Hematopoietic multipotent progenitor cell treated with erythropoietin and hydrocortisone succinate and interleukin-3 and kit ligand, for 15 days (in vitro differentiated cells): Measurements from ENCODE around the gene FOXP2.
"Not testable (repeated sequence)": the region's sequence is repeated elsewhere in the genome, so short reads cannot be mapped to it uniquely, and the experiment has no call there.

Experiments used
- DNase-seq: peaks from one replicate; pipeline ENCODE4 v3.0.0-alpha.2; 2015; ENCODE audit warnings: low spot score

Gene FOXP2

GRCh38 chr7:114590298-114590697, 175.7 kb downstream of the FOXP2 start:
- DNase-seq: no peak

DNA sequence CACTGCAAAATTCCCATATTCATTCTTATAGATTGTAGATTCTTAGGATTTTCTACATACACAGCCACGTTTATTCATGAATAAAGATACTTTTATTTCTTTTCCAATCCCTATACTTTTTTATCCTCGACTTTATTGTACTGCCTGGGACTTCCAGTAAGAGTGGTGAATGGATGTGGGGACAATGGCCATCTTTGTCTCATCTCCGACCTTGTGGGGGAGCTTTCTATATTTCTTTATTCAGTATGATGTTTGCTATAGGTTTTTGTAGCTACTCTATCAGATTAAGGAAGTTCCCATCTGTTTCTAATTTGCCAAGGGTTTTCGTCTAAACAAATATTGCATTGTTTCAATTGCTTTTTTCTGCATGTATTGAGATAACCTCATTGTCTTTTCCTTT, 184.3 kb downstream of the FOXP2 start:
- no peak for DNase-seq

- no peak for DNase-seq
Measured at GRCh38 chr7:114606100-114606499, 191.5 kb downstream of the FOXP2 start.

- DNase-seq: not testable (repeated sequence)
Measured at GRCh38 chr7:114608822-114609221, 194.2 kb downstream of the FOXP2 start.

GRCh38 chr7:114620208-114620607, 205.6 kb downstream of the FOXP2 start:
- no peak for DNase-seq

GRCh38 chr7:114622221-114622620, 207.6 kb downstream of the FOXP2 start:
- DNase-seq: no peak

- no peak for DNase-seq
Measured at GRCh38 chr7:114623146-114623545, 208.5 kb downstream of the FOXP2 start.

GRCh38 chr7:114627231-114627630, 212.6 kb downstream of the FOXP2 start:
- DNase-seq: no peak

GRCh38 chr7:114628362-114628761, 213.7 kb downstream of the FOXP2 start:
- no peak for DNase-seq

- no peak for DNase-seq
Measured at GRCh38 chr7:114629762-114630161, 215.1 kb downstream of the FOXP2 start.

DNA sequence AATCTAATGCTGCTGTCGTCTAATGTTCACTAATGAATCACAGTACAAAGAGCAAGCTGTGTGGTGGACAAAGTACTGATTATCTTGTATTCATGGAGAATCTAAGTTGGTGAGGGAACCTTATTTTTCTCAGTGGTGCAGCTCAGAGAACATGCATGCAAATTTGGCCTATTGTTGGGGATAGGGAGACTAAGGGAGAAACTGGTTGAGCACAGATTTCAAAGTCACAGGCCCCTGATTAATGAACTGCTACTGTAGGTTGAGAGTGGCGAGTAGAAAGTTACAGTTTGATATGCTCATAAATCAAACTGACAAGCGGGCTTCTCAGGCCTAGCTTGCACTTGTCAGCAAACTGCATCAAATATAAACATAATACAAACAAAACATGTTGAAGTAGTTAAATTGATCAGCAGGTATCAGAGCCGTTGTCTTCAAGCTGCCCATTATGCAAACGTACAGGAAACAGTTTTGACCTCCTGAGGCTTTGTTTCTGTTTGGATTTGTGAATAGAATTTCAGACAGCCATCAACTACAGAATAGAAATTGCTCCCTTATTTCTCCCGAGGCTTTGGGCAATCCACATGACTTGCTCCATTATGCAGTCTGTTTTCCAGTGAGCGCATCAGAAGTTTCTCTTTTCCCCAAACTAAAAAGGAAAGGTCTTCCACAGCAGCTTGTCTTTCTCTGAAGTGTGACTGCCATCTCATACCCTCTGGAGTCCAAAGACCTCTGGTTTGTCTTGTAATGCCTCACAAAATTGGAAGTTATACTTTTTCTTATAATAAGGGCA, 215.8 kb downstream of the FOXP2 start:
- DNase-seq: no peak

- no peak for DNase-seq
Measured at GRCh38 chr7:114631249-114631822, 216.7 kb downstream of the FOXP2 start.

DNA sequence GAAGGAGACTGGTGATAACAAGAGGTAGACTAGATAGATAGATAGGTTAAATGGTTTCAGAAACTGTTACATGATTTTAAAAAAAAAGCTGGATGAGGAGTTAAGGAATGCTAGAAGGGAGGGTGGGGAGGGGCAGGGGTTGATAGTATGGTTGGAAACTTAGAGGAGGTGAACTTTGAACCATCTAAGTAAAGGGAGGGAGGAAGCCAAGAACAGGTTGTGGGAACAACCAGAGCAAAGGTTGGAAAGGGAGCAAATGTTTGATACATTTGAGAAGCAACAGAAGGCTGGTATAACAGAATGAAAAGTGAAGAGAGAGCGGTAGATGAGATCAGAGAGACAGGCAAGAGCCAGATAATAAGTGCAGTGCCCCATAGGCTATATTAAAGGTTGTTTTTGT, 224.8 kb downstream of the FOXP2 start:
- DNase-seq: no peak

DNA sequence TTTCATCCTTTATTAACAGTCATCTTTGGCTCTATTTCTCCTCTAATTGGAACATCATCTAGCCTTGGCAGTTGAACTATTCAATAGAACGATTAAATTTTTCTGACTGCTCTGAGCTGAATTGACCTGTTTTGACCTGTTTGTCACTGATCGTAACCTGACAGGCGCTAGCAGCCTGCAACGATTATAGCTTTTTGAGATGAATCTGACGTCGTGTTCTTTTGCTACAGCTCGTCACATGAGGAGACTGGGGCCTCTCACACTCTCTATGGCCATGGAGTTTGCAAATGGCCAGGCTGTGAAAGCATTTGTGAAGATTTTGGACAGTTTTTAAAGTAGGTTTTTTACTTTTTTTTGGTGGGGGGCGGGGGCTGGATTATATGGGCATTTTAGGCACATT, 229.8 kb downstream of the FOXP2 start:
- no peak for DNase-seq

DNA sequence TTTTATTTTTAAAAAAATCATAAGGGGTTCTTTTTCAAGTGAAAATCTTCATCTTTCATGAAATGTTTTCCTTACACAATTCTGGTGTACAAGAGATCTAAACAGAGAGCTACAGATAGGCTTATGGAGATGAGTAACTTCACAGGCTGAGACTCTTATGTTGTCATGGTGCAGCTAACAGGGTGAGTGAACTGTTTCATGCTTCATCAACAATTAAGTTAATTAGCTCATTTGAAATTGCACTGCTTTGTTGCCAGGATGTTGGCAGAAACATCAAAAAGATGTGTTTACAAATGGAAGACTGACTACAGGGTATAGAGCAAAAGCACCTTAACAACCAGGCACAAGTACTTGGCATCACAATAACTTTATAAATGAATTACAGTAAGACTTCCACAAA, 230.8 kb downstream of the FOXP2 start:
- no peak for DNase-seq

DNA sequence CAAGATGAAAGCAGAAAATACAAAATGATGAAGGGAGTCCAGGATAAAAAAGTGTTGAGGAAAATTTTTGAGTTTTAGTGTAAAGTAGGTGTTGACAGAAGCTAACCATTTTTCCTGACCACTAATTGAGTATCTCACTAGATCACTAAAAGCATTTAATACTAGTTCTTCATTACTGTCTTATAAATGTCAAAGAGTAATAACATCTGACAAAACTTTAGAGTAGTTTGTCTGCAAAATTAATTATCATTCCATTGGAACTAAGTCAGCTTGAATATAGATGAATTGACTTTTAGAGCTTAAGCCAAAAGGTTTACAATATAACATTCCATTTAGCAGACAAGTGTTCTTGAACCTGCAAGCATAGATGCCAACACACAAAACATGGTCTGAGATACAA, 232.9 kb downstream of the FOXP2 start:
- DNase-seq: no peak

GRCh38 chr7:114648117-114648516, 233.5 kb downstream of the FOXP2 start:
- no peak for DNase-seq

- no peak for DNase-seq
Measured at GRCh38 chr7:114648680-114649079, 234.1 kb downstream of the FOXP2 start.

GRCh38 chr7:114649689-114650088, 235.1 kb downstream of the FOXP2 start:
- no peak for DNase-seq

- DNase-seq: no peak
Measured at GRCh38 chr7:114650491-114650890, 235.9 kb downstream of the FOXP2 start.

DNA sequence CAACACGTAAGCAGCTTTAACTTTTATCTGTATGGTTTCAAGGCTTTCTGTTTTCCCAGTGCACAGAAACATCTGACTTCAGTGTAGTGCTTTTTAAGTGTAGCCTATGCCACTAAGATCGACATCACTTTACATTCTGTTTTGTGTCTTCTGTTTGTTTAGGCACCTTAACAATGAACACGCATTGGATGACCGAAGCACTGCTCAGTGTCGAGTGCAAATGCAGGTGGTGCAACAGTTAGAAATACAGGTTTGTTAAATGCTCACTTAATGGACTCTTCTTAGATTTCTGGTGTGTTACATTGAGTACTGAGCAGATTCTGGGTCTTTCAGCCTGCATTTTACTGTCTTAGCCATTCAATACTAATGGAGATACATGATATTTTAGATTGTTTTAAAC, 237.4 kb downstream of the FOXP2 start:
- no peak for DNase-seq

- DNase-seq: no peak
Measured at GRCh38 chr7:114653364-114654088, 238.9 kb downstream of the FOXP2 start.

- no peak for DNase-seq
Measured at GRCh38 chr7:114656466-114656865, 241.9 kb downstream of the FOXP2 start.
